SKM-1 treated with dmso at 0.1 percent for 144 hours (cell line): ENCODE data around the gene NINJ2.
A peak's percentile ranks its signal among the peaks of the same experiment; 100 is the strongest.

Experiments used
- DNase-seq: peaks from one replicate; lab custom pipeline; 2025; ENCODE audit not compliant: unreplicated experiment; lab: John Stamatoyannopoulos, UW

NINJ2 gene

DNA sequence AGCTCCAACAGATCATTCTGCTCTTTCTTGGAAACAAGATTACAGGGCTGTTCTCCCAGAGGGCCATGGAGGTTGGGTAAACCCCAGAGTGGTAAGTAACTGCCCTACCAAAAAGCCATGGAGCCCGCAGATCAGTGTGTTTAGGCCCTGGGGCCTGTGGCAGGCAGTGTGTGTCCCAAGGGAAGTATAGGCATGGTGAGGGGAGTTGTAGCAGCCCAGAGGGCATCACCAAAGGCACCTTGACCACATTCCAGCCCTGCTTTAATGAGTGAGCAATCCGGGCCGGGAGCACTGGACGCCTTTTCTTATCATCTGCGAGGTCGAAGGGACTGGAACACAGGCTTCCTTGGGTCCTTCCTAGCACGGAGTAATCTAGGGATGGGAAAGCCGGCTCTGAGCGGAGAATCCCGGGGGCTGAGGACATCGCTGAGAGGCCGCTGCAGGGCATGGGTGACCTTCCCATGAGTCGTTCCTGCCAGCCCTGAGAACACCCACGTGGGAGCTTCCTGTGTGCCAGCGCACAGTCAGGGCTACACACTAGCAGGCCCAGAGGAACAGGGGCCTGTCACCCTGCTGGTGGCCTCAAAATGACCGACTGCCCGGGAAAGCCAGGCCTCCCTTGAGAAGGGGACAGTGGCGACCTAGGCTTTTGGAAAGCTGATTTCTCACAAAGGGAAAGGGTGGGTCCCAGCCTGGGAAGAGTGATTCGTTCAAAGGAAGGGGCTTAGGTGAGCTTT, 91.3 kb downstream of the NINJ2 start:
- DNase-seq, result no peak

DNA sequence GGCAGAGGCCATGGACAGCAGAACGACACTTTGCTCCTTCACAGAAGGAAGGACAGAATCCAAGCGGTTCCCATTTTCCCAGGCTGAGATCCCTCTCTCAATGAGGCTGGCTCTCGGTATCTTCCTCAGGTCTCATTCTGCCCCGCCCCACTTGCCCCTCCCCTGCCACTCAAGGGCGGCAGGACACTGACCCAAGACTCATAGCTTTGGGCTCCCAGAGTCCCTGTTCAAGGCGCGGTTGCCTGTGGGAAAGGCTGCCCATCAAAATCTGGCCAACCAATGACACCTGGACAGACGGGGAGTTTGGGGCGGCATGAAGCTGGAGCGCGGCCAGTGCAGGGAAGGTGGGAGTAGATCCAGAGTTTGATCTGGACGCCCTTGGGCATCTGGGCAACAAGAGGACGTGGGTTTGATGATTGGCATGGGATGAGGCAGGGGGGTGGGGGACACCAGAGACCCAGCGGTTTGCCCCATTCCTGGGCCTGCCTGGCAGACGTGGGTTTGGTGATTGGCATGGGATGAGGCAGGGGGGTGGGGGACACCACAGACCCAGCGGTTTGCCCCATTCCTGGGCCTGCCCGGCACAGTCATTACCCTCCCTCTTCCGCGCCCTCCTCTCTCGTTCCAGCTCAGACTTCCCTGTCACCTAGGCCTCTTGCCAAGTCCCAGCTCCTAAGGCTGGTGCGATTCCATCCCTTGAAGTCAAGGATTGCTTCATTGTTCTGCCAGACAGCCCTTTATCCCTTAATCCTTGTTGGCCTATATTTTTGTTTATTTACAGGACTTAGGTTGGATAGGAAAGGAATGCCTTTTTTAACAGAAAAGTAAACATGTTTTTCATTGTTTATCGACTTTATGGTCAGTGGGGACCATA, 92.1 kb downstream of the NINJ2 start:
- no peak for DNase-seq

DNA sequence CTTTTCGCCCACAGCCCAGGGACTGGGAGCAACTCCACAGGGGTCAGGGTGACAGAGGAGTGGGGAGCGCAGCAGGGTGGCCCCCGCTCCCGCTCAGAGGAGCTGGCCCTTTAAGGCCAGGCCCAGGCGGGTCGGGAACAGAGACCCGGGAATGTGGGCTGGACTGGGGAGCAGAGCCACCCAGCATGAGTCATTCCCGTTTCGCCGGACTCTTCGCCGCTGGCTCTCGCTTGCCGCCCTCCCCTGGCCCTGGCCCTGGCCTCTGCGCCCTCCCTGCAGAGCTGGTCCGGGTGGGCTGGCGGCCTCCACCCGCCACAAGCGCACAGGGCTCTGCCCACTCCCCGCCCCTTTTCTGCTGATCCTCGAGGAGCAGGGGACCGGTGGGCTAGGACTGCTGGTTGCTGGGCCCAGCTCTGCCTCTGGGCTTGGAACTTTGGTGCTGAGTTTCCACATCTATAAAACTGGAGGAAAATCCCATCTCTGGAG, 92.8 kb downstream of the NINJ2 start:
- no peak for DNase-seq

DNA sequence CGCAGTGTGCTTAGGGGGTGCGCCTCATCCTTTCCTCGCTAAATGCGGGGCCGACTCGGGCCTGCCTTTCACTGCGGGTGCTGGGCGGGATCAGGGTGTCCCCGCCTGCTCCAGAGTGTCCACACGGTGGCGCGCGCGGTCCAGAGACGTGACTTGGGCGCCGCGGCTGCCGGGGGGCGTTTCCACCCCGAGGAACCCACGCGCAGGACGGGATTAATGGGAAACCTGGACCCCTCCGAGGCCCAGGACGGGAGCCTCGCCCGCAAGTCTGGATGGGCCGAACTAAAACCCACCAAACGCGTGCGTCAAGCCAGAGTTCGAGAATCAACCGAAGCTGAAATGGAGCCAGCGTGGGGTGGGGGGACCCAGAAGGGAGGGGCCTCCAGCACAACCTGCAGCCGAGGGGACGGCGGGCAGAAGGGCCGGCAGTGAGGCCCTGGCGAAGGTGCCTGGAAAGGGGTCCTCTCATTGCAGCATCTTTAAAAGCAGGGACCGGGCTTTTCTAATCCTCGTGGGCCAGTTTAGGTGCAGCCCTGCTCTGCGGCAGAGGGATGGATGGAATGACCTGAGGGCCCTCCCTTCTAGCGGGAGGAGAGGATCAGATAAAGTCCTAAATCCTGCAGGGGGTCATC, 93.3 kb downstream of the NINJ2 start:
- peak; percentile 18 for DNase-seq

DNA sequence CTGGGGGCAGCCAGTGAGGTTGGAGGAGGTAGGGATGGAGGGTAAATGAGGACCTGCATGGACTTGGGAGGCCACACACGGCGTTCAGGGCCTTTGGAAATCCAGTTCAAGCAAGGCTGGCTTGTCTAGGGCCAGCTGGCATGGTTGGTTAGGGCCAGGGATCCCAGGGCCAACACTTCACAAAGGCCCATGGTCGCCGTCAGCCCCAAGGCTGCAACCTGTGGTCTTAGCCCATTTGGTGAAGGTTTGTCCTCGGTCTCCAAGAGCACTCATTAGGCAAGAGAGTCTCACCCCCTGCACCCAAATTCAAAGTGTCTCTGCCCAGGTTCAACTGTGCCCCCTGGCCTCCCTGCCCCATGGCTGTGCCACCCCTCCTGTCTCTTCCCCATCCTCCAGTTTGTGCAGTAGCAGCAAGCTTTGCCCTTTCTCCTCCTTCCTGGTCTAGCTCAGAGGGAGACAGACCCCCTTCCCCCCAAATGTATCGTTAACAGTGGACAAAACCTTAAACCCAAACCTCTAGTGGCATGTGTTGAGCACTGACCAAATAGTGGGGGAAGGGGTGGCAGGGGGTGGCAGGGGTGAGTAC, 94.1 kb downstream of the NINJ2 start:
- DNase-seq, result no peak

DNA sequence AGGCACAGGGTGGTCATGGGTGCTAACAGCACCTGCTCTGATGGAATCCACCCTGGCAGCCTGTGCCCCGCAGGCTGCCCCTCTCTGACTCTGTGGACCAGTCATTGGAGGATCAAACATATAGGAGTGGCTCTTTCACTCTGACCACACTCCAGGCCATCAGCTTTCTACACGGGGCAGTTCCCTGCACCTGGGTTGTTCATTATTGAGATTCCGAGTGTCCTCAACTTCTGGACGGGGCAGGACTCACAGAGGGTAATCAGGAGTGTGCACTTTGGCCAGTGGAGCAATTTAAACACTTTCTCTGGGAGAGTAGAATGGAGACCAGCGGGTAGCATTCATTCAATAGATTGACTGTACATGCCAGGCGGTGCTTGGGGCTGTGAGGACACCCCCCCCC, 94.8 kb downstream of the NINJ2 start:
- no peak for DNase-seq

DNA sequence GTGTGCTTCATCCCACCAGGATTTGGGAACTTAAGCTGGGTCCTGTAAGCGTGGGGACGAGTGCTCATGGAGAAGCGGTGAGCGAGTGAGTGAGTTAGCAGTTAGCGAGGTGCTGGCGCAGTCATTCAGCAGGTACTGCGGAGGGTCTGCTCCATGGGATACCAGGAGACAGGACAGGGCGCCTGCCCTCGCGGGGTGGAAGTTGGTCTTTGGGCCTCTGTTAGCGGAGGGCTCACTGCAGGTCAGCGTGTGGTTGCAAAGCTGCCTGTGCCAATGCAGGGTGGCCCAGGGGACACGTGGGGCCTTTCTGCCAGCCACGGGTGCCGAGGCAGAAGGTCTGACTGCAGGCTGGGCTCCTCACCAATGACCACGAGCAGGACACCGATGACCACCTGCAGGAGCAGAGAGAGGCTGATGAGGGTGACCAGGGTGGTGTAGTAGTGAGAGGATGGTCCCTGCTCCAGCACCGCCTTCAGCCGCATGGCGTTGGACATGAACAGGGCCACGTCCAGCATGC, 97.6 kb downstream of the NINJ2 start:
- DNase-seq, result no peak

DNA sequence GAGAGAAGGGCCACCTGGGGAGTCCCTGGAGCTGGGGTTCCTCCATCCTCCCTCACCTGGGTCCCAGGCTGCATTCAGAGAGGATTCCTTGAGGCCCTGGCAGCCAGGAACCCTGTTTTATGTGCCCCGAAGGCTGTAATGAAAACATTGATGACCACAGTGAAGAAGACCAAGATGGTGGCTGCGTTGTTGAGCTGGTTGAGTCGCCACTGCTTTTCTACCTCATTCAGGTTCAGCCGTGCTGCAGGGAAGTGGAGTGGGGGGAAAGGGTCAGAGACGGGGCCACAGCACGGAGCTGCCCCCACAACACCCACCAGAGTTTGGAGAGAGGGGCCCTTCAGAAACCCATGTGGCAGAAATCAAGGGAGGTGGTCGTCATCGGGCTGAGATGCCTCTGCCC, 98.1 kb downstream of the NINJ2 start:
- DNase-seq, result no peak

DNA sequence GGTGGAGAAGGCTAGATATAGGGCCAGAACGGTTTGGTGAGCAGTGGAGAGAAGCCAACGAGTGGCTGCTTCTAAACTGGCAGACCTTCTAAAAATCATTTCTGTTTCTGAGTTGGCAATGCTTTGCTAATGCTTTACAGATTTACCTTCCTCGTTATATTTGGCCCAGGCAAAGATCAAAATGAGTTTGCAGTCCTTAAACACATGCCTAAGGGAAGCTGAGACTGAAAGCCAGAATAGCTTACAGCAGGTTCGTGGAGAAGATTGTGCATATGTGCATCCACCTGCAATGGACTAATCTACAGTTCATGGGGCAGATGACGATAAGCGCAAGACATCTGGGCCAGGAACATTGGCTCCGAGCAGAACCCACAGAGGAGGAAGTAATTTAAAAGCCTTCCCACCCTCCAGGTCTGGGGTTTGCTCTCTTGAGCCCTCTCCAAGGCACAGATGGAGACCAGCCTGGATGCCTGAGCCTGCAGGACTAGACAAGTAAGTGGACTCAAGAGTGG, 99.4 kb downstream of the NINJ2 start:
- no peak for DNase-seq

DNA sequence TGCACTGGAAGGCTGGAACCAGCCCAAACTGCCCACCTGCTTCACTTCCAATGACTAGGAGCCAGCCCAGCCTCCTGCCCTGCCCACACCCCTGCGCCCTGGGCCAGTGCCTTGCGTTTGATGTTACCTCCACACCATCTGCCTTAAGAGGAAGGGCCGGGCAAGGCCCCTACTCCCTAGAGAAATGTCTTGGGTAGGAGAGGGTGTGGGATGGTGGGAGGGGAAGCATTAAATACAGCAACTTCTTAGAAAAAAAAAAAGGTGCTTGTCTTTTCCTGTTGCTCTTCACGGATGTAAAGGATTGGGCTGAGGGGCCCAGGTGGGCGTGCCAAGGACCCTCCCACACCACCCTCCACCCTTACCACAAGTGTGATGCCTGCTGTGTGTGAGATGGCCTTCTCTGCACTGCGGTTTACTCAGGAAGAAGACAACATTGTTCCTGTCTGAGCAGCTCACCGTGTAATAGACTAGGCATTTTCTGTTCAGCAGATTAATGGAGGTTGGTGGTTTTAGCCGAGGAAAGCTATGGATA, 99.9 kb downstream of the NINJ2 start:
- peak; percentile 10 for DNase-seq

DNA sequence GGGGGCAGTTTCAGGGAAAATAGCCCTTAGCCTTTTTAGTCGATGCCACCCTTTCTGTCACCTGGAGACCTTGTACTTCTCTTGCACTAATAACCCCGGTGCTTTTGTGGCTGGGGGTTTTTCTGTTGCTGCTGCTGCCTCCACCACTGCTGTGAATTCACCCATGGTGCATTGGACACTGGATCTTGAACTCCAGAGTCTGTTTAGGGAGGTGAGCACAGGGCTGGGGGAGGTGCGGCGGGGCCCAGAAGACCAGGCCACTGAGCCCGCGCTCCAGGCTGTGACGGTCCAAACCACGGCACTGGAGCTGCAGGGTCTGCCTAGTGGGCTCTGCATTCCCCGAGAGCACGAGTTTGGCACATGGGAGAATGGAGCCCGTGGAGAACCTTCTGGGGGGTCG, 100.6 kb downstream of the NINJ2 start:
- no peak for DNase-seq

DNA sequence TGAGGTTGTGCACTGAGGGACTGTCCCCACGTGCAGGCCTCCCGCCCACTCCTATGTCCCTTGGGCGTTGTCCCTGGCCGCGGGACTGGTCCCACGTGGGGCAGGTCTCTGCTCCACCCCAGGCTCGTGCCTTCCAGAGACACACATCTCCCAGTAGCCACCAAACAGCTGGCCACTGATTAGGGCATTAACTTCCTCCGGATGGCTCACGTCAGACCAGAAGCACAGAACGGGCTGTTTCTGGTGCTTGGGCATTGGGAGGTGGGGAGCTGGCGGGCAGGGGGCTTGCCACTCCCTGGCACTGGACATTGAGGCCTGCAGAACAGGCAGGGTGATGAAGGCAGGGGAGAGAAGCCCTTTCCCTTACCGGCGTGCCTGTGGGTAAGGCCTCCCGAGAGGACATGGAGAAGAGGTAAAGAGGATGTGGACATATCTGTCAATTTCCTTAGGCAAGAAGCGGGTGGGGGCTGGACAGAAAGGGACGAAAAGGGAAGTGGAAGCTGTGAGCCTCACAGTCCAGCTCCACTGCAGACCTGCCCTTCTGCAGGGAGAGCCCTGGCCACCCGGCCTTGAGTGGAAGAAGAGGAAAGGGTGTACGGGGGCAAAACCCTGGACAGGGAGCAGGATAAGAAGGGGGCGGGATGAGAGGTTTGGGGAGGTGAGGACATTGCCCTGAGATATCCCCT, 101.2 kb downstream of the NINJ2 start:
- DNase-seq, result peak; percentile 74

DNA sequence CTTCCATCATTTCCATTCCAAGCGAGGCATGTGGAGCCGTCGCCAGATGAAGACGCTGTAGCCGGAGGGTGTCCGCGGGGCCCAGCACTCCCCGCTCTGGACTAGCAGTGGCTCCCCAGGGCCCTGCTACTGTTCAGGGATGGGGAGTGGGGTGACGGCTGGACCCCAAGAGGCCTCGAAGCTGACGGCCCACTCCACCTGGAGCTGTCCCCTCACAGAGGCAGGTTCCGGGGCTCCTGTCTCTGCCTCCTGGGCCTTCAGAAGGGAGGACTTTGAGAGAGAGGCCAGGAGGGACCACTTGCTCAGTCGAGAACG, 101.9 kb downstream of the NINJ2 start:
- DNase-seq, result no peak

DNA sequence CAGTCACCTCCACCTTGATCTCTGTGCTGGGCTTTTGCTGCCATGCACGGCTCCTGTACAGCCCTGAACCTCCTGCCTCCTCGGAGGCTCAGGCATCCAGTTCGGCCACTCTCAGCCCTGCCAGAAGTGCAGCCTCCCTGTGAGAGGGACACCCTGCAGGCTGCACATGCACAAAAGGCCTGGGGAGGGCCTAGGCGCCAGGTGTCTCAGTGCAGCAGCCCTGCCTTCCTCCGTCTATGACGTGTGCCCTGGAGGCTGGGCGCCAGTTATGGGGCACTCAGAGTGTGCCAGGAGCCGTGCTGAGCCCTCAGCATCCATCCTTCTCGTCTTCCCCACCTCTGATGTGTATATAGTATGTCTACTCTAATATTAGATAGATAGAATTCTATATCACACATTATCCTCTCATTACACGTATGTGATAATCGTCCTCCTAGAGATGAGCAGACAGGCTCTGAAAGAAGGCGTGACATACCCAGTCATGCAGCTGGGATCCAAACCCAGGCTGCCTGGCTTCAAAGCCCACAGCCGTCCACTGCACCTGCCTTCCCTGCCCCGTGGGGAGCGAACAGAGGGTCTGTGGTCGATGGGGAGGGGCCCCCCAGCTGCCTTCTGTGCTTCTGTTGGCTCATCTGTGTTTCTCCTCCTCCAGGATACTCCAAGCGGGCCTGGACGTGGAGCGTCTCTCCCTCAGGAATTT, 102.4 kb downstream of the NINJ2 start:
- DNase-seq, result no peak

DNA sequence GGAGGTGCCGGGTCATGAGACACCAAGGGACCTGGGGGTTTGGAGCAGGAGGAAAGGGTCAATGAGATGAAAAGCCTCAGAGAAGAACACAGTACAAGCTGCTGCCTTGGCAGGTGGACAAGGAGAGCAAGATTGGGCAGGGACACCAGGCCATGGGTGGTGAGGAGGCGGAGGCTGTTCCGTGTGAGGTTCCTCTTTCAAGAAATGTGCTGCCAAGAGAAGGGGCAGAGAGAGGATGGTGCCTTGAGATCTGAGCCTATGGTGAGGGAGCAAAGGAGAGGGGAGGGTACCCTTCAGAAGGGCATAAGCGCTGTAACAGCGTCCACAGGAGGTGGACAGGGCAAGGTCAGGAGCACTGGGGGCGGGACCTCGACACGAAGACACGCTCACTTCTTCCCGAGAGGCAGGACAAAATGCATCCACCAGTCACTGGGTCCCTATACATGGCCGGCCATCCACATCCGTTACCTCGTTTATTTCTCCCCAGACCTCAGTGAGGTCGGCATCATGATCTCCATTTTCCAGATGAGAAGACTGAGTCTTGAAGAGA, 103.3 kb downstream of the NINJ2 start:
- DNase-seq, result no peak

DNA sequence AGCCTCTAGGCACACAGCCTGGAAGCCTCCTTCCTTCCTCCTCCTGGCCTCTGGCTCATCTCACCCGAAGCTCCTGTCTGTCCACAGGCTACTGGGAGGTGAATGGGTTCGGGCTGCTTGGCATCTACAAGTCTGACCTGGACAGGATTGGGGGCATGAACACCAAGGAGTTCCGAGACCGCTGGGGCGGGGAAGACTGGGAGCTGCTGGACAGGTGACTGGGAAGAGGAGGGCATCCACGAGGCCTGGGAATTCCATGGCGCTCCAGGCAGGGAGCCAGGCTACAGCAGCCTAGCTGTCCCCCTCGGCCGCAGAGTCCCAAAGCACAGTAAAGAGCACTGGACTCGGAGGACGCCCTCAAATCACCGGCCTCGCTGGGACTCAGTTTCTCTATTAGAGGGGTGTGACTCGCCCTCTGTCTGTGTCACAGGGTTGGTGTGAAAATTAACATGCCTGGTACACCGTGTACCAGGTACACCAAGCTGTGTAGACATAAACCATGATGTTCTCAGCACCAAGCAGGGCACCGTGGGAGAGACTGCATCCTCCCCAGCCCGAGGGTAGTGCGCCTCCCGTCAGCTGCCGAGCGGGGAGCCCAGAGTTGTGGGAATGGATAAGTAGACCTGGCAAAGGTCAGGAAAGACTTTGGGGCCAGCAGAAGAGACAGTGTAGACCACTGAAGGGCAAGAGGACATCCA, 103.9 kb downstream of the NINJ2 start:
- DNase-seq, result no peak

DNA sequence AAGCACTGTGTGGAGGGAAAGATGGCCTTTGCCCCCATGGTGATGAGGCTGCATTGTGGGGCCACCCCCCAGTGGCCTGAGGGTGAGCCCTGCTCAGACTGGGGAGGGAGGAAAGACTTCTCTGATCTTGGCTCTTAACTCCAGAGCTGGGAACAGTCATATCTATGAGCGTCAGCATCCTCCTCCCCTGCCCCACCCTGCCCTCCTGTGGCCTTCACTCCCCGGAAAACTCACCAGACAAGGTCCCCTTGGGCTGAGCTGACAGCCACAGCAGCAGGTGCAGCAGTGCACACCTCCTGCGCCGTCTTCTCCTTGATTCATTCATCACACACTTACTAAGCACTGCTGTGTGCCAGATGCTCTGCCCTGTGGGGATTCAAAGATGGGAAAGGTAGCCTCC, 104.7 kb downstream of the NINJ2 start:
- no peak for DNase-seq

DNA sequence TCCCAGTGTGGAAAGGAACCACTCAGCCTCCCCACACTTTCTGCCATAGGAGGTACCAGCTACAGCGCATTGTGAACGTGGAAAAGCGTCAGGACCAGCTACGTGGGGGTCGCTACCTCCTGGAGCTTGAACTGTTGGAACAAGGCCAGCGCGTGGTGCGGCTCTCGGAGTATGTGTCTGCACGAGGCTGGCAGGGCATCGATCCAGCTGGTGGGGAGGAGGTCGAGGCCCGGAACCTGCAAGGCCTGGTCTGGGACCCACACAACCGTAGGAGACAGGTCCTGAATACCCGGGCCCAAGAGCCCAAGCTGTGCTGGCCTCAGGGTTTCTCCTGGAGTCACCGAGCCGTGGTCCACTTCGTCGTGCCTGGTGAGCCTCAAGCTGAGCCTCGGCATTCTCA, 106.7 kb downstream of the NINJ2 start:
- DNase-seq, result no peak

DNA sequence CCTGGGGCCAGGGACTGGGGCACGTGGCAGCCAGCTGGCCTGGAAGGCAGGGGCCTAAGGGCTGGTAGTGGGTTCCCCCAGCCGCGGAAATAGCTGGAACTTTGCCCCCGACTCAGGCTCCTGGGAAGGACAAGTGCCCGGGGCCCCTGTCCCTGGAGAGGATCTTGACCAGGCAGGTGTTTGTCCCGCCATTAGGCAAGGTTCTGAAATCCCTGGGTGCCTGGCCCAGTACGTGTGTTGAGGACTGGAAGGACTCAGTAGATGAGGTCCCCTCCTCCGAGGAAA, 109.3 kb downstream of the NINJ2 start:
- no peak for DNase-seq
